ENCODE data around the gene FMO5.

The FMO5 gene

GRCh38 chr1:147225193-147225730 is at the start of gene FMO5:
FMO5 (minus strand) TSS chr1:147225339; CDS start chr1:147225029, 310 bp downstream.
- no peak for TF ChIP-seq ZNF274 (IDR thresholded peaks at IDR 0.05; ENCODE audit: low read depth, low read length)
- peak within 1 kb of the TSS; percentile 75 for H3K4me3 ChIP-seq (ENCODE audit: low read length)

- H3K4me3 ChIP-seq (ENCODE audit: low read length): no peak overlapping the region
Observed at GRCh38 chr1:147273409-147274336, 48.5 kb upstream of the FMO5 start.

GRCh38 chr1:147272042-147272441 is 46.9 kb upstream of the FMO5 start:
- no peak for TF ChIP-seq ZNF274 (IDR thresholded peaks at IDR 0.05; ENCODE audit: low read depth, low read length)
- H3K4me3 ChIP-seq (ENCODE audit: low read length): no peak overlapping the region

More at GRCh38 chr1:147273409-147274336, 48.5 kb upstream of the FMO5 start:
- TF ChIP-seq ZNF274 (IDR thresholded peaks at IDR 0.05; ENCODE audit: low read depth, low read length): no peak

GRCh38 chr1:147270721-147271120 is 45.6 kb upstream of the FMO5 start:
- H3K4me3 ChIP-seq (ENCODE audit: low read length): no peak overlapping the region
- TF ChIP-seq ZNF274 (IDR thresholded peaks at IDR 0.05; ENCODE audit: low read depth, low read length): no peak

- no peak overlapping the region for H3K4me3 ChIP-seq (ENCODE audit: low read length)
- TF ChIP-seq ZNF274 (IDR thresholded peaks at IDR 0.05; ENCODE audit: low read depth, low read length): no peak
Observed at GRCh38 chr1:147267711-147268110, 42.6 kb upstream of the FMO5 start.

GRCh38 chr1:147266381-147266780 is 41.2 kb upstream of the FMO5 start:
- TF ChIP-seq ZNF274 (IDR thresholded peaks at IDR 0.05; ENCODE audit: low read depth, low read length): no peak
- no peak overlapping the region for H3K4me3 ChIP-seq (ENCODE audit: low read length)

GRCh38 chr1:147264158-147264768 is 39.1 kb upstream of the FMO5 start:
- TF ChIP-seq ZNF274 (IDR thresholded peaks at IDR 0.05; ENCODE audit: low read depth, low read length): no peak
- no peak overlapping the region for H3K4me3 ChIP-seq (ENCODE audit: low read length)

GRCh38 chr1:147260956-147261355 is 35.8 kb upstream of the FMO5 start:
- TF ChIP-seq ZNF274 (IDR thresholded peaks at IDR 0.05; ENCODE audit: low read depth, low read length): no peak
- no peak overlapping the region for H3K4me3 ChIP-seq (ENCODE audit: low read length)

- no peak for TF ChIP-seq ZNF274 (IDR thresholded peaks at IDR 0.05; ENCODE audit: low read depth, low read length)
- no peak overlapping the region for H3K4me3 ChIP-seq (ENCODE audit: low read length)
Observed at GRCh38 chr1:147252540-147252939, 27.4 kb upstream of the FMO5 start.

- TF ChIP-seq ZNF274 (IDR thresholded peaks at IDR 0.05; ENCODE audit: low read depth, low read length): no peak
Observed at GRCh38 chr1:147247656-147248238, 22.6 kb upstream of the FMO5 start.

GRCh38 chr1:147246910-147247655 is 21.9 kb upstream of the FMO5 start:
- no peak overlapping the region; the same call in 1 of the 2 replicates for H3K4me3 ChIP-seq (ENCODE audit: low read length)
- TF ChIP-seq ZNF274 (IDR thresholded peaks at IDR 0.05; ENCODE audit: low read depth, low read length): no peak

More at GRCh38 chr1:147247656-147248238, 22.6 kb upstream of the FMO5 start:
- no peak overlapping the region for H3K4me3 ChIP-seq (ENCODE audit: low read length)

GRCh38 chr1:147246044-147246690 is 21.0 kb upstream of the FMO5 start:
- no peak for TF ChIP-seq ZNF274 (IDR thresholded peaks at IDR 0.05; ENCODE audit: low read depth, low read length)
- H3K4me3 ChIP-seq (ENCODE audit: low read length): no peak overlapping the region

- no peak for TF ChIP-seq ZNF274 (IDR thresholded peaks at IDR 0.05; ENCODE audit: low read depth, low read length)
- no peak overlapping the region for H3K4me3 ChIP-seq (ENCODE audit: low read length)
Observed at GRCh38 chr1:147245586-147246021, 20.5 kb upstream of the FMO5 start.

All from GM08714 (cell line).